RKO (cell line): ENCODE data around the gene SCO1.
A peak's percentile ranks its signal among the peaks of the same experiment; 100 is the strongest.

ENCODE experiments used
- DNase-seq: peaks from one replicate; pipeline ENCODE4 v3.0.0-alpha.2; 2016; ENCODE audit warnings: low spot score

SCO1 gene

DNA sequence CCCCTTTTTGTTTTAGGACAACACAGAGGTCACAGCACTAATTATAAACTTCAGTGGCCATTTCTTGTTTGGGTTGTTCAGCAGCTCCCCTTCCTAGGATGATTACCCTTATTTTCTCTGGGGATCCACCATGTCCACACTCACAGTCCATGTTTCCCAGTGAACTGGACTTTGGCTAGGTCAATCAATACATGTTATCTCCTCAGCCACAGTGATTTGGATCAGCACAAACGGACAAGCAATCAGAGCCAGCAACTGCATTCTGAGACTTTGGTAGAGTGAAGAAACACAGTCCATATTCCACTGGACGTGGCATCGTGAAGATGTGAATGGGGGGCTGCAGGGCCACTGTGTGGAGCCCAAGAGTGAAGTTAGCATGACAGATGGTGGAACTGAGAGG lies 27.9 kb upstream of the SCO1 start:
- DNase-seq = no peak

DNA sequence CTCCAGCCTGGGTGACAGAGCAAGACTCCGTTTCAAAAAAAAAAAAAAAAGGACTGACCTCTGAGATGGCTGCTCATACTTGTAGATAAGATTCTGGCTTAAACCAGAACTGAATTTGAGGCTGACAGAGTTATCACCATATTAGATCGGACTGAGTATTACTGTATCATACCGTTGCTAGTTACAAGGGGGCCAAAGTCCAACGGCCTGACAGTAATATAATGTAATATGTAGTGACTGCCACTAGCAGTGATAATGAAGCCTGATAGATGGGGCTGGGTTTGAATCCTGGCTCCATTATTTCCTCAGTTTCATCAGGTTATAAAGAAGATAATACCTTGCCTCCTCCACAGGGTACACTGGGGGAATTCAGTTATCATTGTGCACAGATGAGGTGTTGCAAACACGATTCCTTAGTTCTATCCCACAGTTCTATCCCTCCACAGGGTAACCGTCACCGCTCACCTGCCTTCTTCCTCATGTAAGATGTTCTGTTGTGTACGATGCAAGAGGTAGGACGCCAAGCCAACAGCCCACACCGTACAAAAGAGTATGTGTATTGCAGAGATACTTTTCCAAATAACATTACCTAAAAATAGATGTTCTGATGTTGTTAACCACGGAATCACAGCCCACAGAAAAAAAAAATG lies 27.3 kb upstream of the SCO1 start:
- DNase-seq = no peak

DNA sequence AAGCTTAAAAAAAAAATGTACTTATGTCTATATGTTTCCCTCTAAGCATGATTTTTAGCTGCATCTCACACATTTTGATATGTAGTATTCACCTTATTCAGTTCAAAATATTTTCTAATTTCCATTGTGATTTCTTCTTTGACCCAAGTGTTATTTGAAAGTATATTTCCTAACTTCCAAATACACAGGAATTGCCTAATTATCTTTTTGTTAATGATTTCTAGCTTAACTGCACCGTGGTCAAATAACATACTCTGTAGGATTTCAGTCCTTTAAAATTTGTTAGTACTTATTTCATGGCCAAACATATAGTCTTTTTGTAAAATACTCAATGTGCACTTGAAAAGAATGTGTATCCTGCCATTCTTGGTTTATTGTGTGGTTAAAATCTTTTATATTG lies 21.2 kb upstream of the SCO1 start:
- DNase-seq = no peak

DNA sequence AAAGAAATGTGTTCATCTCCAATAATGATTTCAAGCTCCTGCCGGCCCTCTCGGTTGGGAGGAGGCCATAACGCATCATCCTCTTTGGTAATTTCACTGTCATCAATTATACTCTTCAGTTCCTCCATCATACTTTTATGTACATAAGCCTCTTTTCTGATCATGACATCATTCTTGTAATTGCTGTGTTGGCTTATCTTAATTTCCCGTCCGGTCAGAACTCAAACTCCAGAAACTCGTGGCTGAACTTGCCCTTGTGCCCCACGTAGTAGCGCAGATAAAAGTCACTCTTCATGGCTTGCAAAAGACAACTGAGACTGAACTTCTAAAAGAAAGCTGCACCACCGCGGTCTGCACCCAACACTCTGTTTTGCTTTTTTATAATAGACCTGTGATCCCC lies 18.9 kb upstream of the SCO1 start:
- DNase-seq = no peak

DNA sequence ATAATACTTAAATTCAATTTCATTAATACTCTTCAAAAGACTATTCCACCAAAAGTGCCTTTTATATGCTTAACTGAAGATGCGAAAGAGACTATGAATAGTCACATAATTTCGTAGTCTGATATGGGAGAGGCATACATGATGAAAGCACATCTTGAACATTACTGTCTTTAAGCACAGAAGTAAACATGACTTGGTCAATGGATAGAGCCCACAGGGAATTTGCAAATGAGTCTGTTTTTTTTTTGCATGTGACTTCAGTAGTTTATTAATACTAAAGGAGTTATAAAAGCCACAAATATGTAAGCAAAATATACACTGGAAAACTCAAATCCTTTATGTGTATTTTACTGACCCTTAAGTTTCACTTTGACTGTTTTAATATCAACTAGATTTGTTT lies 16.0 kb upstream of the SCO1 start:
- no peak for DNase-seq

DNA sequence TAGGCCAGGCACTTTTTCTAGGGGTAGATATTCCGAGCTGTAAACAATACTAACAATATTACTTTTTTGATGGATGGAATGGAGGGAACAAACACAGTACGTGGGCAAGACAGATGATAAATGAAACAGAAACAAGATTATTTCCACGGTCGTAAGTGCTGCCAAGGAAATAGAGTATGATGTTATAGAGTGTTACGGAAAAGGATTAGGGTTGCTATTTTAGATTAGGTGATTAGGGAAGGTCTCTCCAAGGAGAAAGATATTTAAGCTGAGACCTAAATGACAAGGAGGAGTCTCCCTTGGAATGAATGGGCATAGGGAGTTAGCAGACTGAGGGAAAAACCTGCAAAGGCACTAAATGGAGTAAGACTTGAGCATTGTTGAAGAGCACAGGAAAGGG lies 8.4 kb upstream of the SCO1 start:
- DNase-seq = no peak

DNA sequence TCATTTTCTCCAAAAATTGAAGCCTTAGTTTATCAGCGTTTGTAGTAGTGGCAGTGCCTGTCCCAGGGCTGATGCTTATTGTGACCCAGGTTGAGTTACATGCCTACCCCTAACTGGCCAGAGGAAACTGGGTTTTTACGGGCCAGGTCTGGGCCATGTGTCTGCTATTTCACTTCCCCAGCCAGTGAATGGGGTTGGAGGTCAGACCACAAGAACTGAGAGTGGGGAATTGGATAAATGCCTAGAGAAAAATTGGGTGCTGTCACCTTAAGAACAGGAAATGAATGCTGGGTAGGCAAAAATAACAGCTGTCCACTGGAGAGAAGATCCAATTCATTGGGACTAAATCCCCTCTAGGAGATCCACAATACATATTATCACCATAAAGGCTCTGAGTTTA lies 5.2 kb upstream of the SCO1 start:
- no peak for DNase-seq

DNA sequence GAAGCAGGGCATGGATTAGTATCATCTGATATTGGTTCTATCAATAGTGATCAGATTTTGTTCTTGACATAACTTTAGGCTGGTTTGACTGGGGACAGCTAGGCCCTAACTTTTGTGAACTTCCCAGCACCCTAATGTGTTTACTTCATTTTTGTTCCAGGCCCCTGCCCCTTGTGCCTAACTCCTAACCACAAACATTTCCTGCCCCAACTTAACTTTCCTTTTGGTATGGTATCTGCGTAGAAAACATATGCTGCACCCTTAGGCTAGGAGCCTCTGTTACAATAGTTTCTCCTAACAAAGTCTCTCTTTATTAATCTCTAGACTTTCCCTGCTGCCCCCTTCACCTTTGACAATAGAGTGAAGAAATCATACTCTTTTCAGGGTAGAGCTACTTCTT lies 2.5 kb upstream of the SCO1 start:
- no peak for DNase-seq

DNA sequence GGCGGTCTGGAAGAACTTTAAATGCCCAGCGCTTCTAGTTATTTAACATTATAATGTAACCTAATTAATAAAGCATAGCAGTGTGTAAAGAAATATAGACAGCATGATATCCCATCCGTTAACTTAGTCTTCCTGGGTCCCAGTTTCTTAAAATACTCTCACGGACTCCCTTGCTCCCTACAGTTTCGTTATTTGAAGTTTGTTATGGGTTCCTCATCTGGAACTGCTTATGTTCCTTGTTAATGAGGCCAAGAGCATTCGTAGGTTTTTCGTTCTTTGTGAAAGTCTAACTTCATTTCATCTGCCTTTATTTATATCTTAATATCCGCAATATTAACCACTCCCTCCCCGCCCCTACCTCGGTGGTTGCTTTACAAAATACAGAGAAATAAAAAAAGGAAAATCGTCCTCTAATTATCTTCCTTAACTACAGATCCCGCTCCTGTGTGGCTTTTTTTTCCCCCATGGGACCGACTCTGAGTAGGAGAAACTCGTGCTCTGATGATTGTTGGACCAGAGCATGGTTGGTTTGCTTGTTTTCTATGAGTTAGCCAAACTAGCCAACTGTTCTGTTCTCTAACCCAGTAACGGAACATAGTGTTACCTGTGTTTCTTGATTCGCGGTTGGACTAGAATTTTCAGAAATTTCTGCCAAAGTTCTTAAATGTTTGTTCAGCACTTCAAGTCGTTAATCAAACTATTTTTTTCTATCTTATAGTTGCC lies 924 bp upstream of the SCO1 start:
- DNase-seq = peak; percentile 36

DNA sequence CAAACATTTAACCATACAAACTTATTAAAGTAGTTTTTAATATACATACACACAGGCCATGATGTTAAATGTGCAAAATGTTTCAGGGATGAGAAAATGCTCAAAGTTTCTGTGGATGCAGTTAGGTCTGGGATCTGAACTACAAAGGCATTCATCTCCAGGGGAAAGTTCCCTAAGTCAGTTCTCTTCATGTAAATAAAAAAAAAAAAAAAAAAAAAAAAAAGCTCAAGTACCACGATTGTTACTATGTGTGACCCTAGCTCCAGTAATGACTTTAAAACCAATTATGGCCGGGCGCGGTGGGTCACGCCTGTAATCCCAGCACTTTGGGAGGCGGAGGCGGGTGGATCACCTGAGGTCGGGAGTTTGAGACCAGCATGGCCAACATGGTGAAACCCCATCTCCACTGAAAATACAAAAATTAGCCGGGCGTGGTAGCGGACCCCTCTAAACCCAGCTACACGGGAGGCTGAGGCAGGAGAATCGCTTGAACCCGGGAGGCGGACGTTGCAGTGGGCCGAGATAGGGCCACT lies 1.4 kb downstream of the SCO1 start:
- peak; percentile 6 for DNase-seq

DNA sequence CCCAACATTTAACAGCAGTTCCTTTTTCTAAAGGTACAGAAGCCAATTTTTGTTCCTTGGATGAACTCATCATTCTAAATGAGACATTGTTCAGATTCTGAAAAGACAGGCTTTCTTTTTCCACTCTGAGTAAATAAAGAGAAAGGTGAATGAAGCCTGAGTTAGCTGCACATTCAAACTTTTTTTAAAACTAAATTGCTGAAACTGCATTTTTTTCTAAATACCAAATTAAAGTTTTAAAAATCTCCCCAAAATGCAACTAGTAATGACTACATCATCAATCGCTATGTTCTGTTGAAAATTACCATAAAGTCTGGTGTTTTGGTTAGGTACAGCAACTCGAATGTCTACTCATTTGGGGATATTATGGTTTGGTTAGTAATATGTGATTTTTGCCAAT lies 9.8 kb downstream of the SCO1 start:
- no peak for DNase-seq

DNA sequence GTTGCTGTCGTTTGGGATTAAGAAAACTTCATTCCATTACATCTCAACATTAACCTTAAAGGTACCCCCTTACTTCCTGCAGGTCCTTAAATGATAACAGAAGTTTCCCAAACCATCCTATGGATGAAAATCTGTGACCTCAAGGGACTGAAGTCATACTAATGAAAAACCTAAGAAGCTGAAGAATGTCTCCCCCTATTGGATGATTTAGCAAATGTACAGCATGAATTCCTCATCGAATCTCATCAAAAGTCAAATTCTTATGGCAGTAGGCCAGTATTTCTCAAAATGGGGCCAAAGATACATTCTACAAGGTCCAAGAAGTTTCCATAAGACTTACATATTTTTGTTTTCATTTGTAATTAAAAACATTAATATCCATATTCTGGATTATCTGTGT lies 13.5 kb downstream of the SCO1 start:
- peak; percentile 63 for DNase-seq

DNA sequence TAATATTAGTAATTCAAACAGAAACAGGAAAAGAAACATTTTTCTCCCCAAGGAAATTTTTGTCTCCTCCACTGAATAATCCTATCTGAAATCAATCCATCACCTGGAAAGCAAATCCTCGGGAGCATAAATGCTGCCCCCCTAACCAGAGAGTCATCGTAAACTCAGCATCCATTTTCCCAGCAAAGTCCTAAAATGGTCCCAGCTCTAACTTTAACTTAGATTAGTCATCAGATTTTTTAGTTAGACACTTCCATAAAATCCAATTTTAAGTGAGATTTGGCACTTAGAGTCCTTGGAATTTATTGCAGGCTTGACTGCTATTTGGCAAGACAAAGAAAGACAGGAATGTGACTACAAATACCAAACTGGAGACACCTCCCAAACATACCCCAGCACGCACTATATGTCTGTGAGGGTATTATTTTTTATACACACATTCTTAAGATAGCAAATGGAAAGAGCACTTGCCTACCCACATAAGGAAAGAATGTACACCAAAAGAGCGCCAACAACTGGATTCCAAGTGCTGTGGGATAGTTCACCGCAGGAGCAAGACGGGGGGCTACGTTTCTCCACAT lies 15.4 kb downstream of the SCO1 start:
- DNase-seq = no peak

DNA sequence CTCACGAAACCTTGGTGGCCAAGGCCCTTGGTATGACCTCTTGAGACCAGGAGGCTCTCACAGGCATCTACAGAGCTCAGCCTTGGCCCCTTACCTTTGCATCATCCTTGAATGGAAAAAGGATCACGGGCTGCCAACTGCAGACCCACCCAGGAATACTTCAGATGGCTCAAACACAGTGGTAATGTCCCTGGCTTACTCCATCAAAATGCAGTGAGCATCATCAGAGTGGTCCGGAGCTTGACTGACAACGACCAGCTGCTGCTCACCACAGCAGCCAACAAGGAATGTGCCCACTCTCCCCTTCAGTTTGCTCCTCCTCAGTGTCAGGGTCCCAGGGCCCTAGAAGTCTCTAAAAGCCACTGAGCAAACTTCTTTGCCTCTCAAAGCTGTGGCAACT lies 22.6 kb downstream of the SCO1 start:
- DNase-seq = no peak

DNA sequence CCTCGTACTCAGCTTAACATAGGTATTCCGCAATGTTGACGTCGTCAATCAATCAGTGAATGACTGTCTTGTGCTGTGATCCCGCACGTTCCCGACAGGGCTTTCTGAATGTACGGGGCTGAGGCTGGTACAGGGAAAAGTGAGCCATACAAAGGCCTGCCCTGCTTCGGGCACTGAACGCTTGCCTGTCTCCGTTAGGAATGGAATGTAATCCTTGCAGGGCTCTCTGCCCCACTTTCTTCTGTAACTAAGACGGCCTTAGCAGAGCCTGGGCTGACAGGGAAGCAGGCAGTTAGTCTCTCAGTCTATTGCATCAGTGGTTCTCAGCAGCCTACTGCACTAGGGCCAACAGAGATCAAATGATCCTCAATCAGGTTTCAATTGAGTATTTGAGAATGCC lies 24.0 kb downstream of the SCO1 start:
- DNase-seq = no peak

DNA sequence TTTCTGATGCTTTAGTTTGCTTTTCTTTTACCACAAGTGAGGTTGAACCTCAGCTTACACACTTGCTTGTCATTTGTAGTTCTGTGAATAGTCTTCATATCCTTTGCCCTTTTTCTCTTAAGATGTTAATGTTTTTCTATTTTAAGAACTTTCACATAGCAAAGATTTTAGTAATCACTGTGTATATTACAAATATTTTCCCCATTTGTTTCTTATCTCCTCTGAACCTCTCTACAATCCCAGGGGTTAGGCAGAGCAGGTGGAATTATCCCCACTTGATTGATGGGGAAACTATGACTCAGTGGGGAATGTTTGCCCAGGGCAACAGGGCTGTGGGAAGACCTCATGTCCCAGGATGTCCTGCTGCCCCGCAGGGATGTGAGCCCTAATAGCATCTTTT lies 28.6 kb downstream of the SCO1 start:
- peak; percentile 5 for DNase-seq

DNA sequence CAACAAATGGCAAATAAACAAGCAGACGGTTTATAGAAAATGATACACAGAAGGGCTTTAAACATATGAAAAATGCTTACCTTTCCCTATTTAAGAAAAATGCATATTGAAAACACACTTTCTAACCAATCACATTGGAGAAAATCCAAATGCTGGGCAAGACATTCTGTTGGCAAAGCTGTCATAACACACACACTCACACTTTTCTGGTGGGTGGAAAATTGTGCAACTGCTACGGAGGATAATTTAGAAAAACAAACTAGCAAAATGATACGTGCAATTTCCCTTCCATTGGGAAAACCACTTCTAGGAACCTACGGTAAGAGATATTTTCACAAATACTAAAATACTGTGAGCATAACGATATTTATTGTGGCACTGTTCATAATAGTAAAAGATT lies 30.4 kb downstream of the SCO1 start:
- no peak for DNase-seq

DNA sequence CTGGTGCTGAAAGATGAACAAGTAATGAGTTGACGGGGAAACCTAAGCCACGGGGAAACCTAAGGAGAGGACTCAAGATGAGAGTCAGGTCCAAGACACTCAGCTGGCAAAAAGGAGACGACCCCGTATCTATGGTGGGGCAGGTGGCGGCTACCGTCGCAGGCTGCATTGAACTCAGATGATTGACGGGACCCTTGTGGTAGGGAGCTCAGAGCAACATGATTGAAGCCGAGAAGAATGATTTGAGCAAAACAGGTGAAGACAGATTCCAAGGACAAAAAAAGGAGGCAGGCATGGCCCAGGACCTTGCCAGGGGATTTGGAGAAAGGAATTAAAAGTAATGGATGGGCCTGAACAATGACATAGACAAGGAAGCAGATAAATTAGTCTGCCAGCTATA lies 32.8 kb downstream of the SCO1 start:
- no peak for DNase-seq

DNA sequence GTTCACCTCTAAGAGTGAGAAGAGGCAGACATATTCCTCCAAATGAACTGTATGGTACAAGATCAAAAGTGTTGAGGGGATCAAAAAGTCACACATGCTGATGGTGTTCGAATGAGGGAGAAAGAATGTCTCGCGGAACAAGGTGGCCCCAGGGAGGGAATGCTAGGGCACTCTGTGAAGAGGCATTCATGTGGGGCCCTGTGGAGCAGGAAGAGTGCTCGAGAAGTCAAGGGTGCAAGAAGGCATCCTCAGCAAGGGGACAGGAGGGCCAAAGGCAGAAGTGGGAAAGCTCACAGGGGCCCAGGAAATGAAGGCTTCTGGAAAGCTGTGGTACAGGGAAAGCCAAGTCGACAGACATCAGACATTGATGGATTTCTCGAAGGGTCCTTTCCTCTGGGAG lies 34.1 kb downstream of the SCO1 start:
- no peak for DNase-seq

DNA sequence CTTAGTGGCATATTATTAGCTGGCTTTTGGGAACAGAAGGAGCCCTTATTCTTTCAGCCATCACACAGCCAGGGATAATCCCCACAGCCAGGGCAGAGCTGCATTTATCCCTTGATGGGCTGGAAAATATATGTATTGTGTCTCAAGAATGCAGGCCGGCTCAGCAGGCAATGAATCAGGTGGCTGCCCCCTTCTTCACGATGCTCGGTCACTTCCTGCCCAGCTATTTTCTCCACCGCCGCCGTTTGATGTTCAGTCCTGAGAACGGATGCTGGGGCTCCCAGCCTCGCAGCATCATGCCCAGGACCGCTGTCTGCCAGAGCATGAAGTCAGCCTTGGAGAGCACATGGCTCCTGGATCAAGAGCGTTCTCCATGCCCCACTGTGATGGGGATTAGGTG lies 35.9 kb downstream of the SCO1 start:
- DNase-seq = no peak

DNA sequence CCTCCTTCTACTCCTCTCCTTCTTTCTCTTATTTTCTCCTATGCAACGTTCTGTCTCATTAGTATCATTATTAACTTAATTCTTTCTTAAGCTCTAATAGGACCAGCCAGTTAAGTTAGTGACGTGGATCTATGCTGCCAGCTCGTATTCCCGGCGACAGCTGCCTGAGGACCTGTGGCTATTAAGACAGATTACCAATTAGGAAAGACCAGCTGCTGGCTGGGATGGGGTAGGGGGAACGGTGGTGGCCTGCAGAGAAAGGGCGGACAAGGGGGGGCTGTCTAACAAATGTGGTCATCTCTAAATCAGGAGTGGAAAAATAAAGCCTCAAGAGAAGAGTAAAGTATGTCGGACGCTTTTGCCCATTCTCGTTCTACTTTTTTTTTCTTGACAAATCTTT lies 39.5 kb downstream of the SCO1 start:
- no peak for DNase-seq

DNA sequence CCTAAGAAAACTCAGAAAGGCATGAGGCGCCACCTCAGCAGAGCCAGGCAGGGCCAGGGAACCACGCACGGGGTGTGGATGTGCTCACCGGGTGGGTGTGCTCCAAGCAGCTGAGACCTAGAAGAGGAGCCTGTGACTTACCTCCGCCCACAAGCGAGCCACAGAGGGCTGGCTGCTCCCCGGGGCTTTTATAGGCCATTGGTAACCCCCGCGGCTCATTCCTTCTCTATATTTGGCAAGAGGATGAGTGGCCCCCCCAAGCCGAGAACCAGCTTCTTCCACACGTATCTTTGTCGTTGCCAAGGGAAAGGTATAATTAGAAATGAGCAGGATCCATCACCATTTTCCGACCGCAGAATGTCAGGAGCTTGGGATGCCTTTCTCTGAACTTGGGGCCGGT lies 40.2 kb downstream of the SCO1 start, which contains the start of gene MYH3:
TSS of gene MYH3 (minus strand) at position 162 of the 400 bp plus-strand sequence. CDS start 2,245 bp downstream, outside the sequence.
- no peak for DNase-seq

DNA sequence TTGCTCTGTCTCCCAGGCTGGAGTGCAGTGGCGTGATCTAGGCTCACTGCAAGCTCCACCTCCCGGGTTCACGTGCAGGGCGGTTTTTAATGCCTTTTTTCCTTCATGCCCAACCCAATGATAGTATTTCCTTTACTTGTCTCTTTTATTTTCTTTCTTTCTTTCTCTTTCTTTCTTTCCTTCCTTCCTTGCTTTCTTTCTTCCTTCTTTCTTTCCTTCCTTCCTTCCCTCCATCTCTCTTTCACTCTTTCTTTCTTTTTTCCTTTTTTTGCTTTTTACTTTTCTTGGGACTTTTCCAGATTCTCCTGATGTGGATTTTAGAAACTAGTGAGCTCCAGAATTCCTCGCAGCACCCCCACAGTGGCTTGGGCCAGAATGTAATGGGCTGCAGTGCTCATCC lies 43.3 kb downstream of the SCO1 start:
- DNase-seq = no peak
